Kidney (tissue), 14 donors: ENCODE data around the gene GNAO1. TPM values are rescaled to one million over a fixed set of nuclear protein-coding genes. Genes with fewer than 3 reads are reported as not detected.

Experiments used
- DNase-seq, 5 donors: peaks; one replicate each; pipeline ENCODE4 v3.0.0-alpha.2; 2013 to 2020
- FAIRE-seq: peaks from 2 replicates; lab custom pipeline; 2012; peaks lifted over from hg19 to GRCh38; lab: Jason Lieb, UNC
- H3K27ac ChIP-seq, 2 donors: one replicate each; pipeline ENCODE4 v1.7.0; 2013; ENCODE audit warnings: low read depth in 2 of 2, low read length in 2 of 2, inconsistent platforms in 1 of 2
- H3K27me3 ChIP-seq: one replicate; pipeline ENCODE4 v1.7.1; 2013; ENCODE audit warnings: low read length, inconsistent platforms; ENCODE audit not compliant: control insufficient read depth, insufficient read depth
- H3K36me3 ChIP-seq, 3 donors: one replicate each; pipeline versions ENCODE4 v1.7.0 to v1.7.1; 2013; ENCODE audit warnings: low read length in 3 of 3, control low read depth in 1 of 3, inconsistent platforms in 1 of 3; ENCODE audit not compliant: insufficient read depth in 3 of 3, control insufficient read depth in 2 of 3
- H3K4me1 ChIP-seq, 3 donors: one replicate each; pipeline versions ENCODE4 v1.7.0 to v1.7.1; 2013; ENCODE audit warnings: low read length in 3 of 3, inconsistent platforms in 1 of 3, low read depth in 1 of 3; ENCODE audit not compliant: control insufficient read depth in 2 of 3, insufficient read depth in 2 of 3
- H3K4me3 ChIP-seq, 3 donors: one replicate each; pipeline versions ENCODE4 v1.7.0 to v1.8.1; 2013; ENCODE audit warnings: low read length in 3 of 3, control low read depth in 1 of 3, inconsistent platforms in 1 of 3
- H3K9ac ChIP-seq, 3 donors: one replicate each; pipeline versions ENCODE4 v1.7.0 to v1.7.1; 2013; ENCODE audit warnings: low read length in 3 of 3, control low read depth in 1 of 3, inconsistent platforms in 1 of 3
- H3K9me3 ChIP-seq, 3 donors: one replicate each; pipeline versions ENCODE4 v1.7.0 to v1.7.1; 2013; ENCODE audit warnings: low read length in 3 of 3, control low read depth in 1 of 3, inconsistent platforms in 1 of 3; ENCODE audit not compliant: control insufficient read depth in 2 of 3, insufficient read depth in 1 of 3
- intact Hi-C: fragments of 100-400 bp; cut with DNase I; formaldehyde crosslinking; loops from one replicate; pipeline ENCODE4 v1.11.1; 2022
- polyA plus RNA-seq: library from polyadenylated mRNA; stranded (reverse); fragments of 350-450 nt; fragmentation: Illumina TruSeq; extraction: RNeasy Lipid Tissue Mini Kit (QIAGEN cat#74804); gene quantifications from one replicate; pipeline ENCODE4 v1.2.3, GENCODE V29; 2014; ENCODE audit warnings: low read depth, low replicate concordance; ENCODE audit not compliant: insufficient read depth
- total RNA-seq: library from RNA; stranded (reverse); fragmentation: NEBNext Ultra II Directional; extraction: Animal tissue kit (Norgen Biotek cat#: 25700); gene quantifications from one replicate; pipeline ENCODE4 v1.2.1, GENCODE V29; 2021
- TF ChIP-seq, protein P1 (sequence below): IDR thresholded peaks from 3 replicates; pipeline ENCODE4 v1.5.1; 2012; ENCODE audit warnings: mild to moderate bottlenecking, moderate library complexity, borderline replicate concordance; ENCODE audit not compliant: insufficient read depth; ENCODE audit errors: extremely low read depth
- donor health status: control.
- donor health status: control.
- donor health status: control.
- donor health status: control.
- donor health status: control.
- donor health status: DM: yes; HTN: yes; CAD: no.
- donor health status: Normal renal cell carcinoma (clear cell type).

The GNAO1 gene
- total and polyA plus RNA-seq, 2 donors from 2014 or later, result 1.5 to 4.3 TPM

DNA sequence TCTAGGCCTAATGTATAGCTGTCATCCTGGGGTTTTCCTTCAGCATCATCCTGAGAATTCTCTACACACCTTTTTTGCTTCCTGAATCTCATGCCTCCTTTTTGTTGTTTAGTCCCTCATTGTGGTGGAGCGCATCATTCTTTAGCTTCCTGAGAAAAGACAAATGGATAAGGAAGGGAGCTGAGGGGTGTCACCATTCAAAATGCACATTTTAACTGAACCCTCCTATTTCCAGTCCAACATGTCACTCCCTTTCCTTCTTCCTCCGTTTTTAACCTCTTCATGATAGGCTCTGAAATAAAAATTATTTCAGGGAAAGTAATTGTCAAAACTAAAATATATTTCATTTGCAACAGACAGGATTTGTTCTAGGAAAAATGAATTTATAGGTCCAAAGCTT lies 39.7 kb upstream of the GNAO1 start:
- Histone ChIP-seq H3K36me3 (no peaks in the 10 kb centered on the region), H3K27ac (no peak overlapping the region), H3K9me3 (no peaks in the 10 kb centered on the region), H3K4me1 (no peaks in the 10 kb centered on the region), H3K4me3 (no peak overlapping the region), H3K9ac (no peak overlapping the region), H3K27me3 (no peaks in the 10 kb centered on the region)
- DNase-seq (no peak), FAIRE-seq (no peak)
- TF ChIP-seq, protein P1, sequence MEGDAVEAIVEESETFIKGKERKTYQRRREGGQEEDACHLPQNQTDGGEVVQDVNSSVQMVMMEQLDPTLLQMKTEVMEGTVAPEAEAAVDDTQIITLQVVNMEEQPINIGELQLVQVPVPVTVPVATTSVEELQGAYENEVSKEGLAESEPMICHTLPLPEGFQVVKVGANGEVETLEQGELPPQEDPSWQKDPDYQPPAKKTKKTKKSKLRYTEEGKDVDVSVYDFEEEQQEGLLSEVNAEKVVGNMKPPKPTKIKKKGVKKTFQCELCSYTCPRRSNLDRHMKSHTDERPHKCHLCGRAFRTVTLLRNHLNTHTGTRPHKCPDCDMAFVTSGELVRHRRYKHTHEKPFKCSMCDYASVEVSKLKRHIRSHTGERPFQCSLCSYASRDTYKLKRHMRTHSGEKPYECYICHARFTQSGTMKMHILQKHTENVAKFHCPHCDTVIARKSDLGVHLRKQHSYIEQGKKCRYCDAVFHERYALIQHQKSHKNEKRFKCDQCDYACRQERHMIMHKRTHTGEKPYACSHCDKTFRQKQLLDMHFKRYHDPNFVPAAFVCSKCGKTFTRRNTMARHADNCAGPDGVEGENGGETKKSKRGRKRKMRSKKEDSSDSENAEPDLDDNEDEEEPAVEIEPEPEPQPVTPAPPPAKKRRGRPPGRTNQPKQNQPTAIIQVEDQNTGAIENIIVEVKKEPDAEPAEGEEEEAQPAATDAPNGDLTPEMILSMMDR, result no peak
- intact Hi-C loops, result no loop called here

DNA sequence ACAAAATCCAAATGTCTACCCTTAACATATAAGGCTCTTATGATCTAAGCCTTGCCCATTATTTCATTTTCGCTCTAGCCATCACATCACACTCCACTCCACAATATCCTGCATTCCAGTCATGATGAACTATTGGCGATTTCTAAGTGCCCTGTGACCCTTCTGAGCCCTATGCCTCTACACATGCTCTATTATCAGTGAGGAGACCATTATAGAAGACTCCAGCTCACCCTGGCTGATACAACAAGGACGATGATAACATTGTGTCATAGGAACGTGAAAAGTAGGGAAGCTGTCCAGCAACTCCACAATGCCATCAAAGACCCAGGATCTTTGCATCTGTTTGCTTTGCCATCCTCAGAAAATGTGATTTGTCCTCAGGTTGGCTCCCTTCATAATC lies 29.6 kb upstream of the GNAO1 start:
- TF ChIP-seq, protein P1, result no peak
- H3K4me1 ChIP-seq, result no peaks in the 10 kb centered on the region
- H3K9ac ChIP-seq, result no peak overlapping the region
- H3K9me3 ChIP-seq, result no peaks in the 10 kb centered on the region
- intact Hi-C loops, result no loop called here
- no peak overlapping the region for H3K27ac ChIP-seq
- no peaks in the 10 kb centered on the region for H3K36me3 ChIP-seq
- H3K4me3 ChIP-seq, result no peak overlapping the region
- no peak for FAIRE-seq
- no peak for DNase-seq
- H3K27me3 ChIP-seq, result no peaks in the 10 kb centered on the region

DNA sequence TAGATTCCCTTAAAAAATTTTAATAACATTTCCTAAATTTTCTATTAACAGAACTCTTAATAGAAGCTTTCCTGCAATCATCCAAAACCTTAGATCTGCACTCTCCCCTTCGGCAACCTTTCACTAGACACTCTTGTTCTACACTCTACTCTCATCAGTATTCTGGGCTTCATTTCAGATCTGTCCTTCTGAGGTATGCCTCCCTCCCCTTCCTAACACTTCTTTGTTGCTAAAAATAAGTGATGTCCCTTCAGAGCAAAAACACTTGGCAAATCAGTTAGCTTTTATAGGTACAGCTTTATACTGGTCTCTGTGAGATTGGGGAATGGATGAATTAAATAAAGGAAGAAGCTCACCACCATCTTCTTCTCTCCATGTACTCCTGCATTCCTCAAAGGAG lies 28.2 kb upstream of the GNAO1 start:
- Histone ChIP-seq H3K9me3 (no peaks in the 10 kb centered on the region), H3K9ac (no peak overlapping the region), H3K36me3 (no peaks in the 10 kb centered on the region), H3K4me3 (no peak overlapping the region), H3K27me3 (no peaks in the 10 kb centered on the region), H3K4me1 (no peaks in the 10 kb centered on the region), H3K27ac (no peak overlapping the region)
- TF ChIP-seq, protein P1, result no peak
- FAIRE-seq (no peak), DNase-seq (no peak)
- intact Hi-C loops, result no loop called here

DNA sequence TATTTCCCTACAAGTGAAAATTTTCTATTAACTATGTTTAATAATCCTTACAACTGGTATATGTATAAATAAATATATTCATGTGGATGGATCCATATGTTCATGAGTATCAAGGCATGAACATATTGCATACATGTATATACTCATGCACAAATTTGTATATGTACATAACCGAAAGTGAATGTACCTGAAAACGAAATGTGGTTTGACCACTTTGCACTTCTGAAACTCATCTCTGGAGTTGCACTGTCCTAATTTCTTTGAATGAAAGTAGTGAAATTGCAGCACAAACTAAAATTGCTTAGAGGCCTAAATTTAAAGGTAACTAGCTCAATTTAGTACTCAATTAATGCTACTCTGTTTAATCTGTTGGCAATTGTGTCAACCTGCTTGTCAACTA lies 27.4 kb upstream of the GNAO1 start:
- no peak for FAIRE-seq

More for the DNA sequence above, 27.4 kb upstream of the GNAO1 start:
- H3K27me3 ChIP-seq, result no peaks in the 10 kb centered on the region
- no peaks in the 10 kb centered on the region for H3K9me3 ChIP-seq
- no peak overlapping the region for H3K4me3 ChIP-seq
- no peaks in the 10 kb centered on the region for H3K36me3 ChIP-seq
- TF ChIP-seq, protein P1, result no peak
- no peak for DNase-seq
- H3K27ac ChIP-seq, result no peak overlapping the region
- intact Hi-C loops, result no loop called here
- H3K9ac ChIP-seq, result no peak overlapping the region
- no peaks in the 10 kb centered on the region for H3K4me1 ChIP-seq
